Adrenal gland (tissue), 5 donors: ENCODE measurements around the gene BAK1.

Source experiments
- CTCF ChIP-seq, 6 experiments: fragments of 450-650 bp in 4 of 6; fragments of 200-600 bp in 2 of 6; sonication (generic) in 1 of 6; IDR thresholded peaks; 1 replicate in 5 of 6; 2 replicates in 1 of 6; pipeline versions ENCODE4 v1.5.1 to v1.8.0; 2016 to 2021; ENCODE audit warnings: antibody characterized with exemption in 6 of 6, mild to moderate bottlenecking in 2 of 6, moderate library complexity in 1 of 6
- POLR2A ChIP-seq, 2 donors: fragments of 450-650 bp; IDR thresholded peaks; one replicate each; pipeline ENCODE4 v1.6.1; 2017; ENCODE audit warnings: antibody characterized with exemption in 2 of 2, mild to moderate bottlenecking in 2 of 2, moderate library complexity in 1 of 2
- donor health status: DM: no; HTN: no; CAD: no.

DNA sequence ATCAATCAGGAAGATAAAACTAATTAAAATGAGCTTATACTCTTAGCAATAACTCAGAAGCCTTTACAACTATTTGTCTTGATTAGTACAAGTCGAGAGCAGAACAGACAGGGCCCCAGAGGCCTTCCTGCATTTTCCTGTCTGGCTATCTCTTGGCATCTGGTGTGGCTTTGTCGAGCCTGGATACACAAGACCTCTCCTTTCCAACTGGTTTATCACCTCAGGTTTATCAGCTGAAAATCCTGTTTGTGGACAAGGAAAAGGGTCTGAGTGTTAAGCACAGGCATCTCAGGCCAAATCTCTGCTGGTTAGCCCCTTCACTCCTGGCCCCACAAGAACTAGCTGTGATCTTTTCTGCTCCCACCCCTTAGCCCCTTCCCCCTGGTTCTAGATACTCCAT lies 32.6 kb downstream of the BAK1 start:
- no peak for TF ChIP-seq CTCF (IDR thresholded peaks at IDR 0.05)
- no peak for TF ChIP-seq POLR2A (IDR thresholded peaks at IDR 0.05)
